KOPT-K1 (cell line): ENCODE results near the gene RPIA.
"Not testable (repeated sequence)": the region's sequence is repeated elsewhere in the genome, so short reads cannot be mapped to it uniquely, and the experiment has no call there.

Source experiments
- H3K27ac ChIP-seq: fragments of 200-600 bp; sonication (generic); 2 replicates; pipeline ENCODE4 v1.5.1; 2016; ENCODE audit warnings: antibody characterized with exemption, mild to moderate bottlenecking, low read depth, low read length; ENCODE audit not compliant: poor library complexity, severe bottlenecking
- H3K36me3 ChIP-seq: fragments of 200-600 bp; sonication (generic); 2 replicates; pipeline ENCODE4 v1.5.1; 2017; ENCODE audit warnings: antibody characterized with exemption, mild to moderate bottlenecking, low read length, moderate library complexity; ENCODE audit not compliant: insufficient read depth
- H3K9me3 ChIP-seq: fragments of 200-600 bp; sonication (generic); 2 replicates; pipeline ENCODE4 v1.5.1; 2017; ENCODE audit warnings: antibody characterized with exemption, low read length, mild to moderate bottlenecking; ENCODE audit not compliant: insufficient read depth, poor library complexity, severe bottlenecking

Gene RPIA

GRCh38 chr2:88764850-88765153, 73.3 kb downstream of the RPIA start:
- Histone ChIP-seq H3K36me3 (no peaks in the 10 kb centered on the region), H3K27ac (no peak overlapping the region), H3K9me3 (peaks cover 12% of the 10 kb centered on the region)

GRCh38 chr2:88765154-88765888, 73.8 kb downstream of the RPIA start:
- H3K9me3 ChIP-seq, result peaks cover 12% of the 10 kb centered on the region
- no peak overlapping the region for H3K27ac ChIP-seq
- H3K36me3 ChIP-seq, result no peaks in the 10 kb centered on the region

- peaks cover 12% of the 10 kb centered on the region for H3K9me3 ChIP-seq
- H3K36me3 ChIP-seq, H3K27ac ChIP-seq: not testable (repeated sequence)
Measured at GRCh38 chr2:88765889-88766481, 74.5 kb downstream of the RPIA start.

- Histone ChIP-seq H3K36me3 (no peaks in the 10 kb centered on the region), H3K27ac (no peak overlapping the region), H3K9me3 (peaks cover under 1% of the 10 kb centered on the region)
Measured at GRCh38 chr2:88770016-88770415, 78.5 kb downstream of the RPIA start.

GRCh38 chr2:88773233-88774028, 82.0 kb downstream of the RPIA start:
- H3K27ac ChIP-seq, H3K36me3 ChIP-seq, H3K9me3 ChIP-seq: not testable (repeated sequence)

- H3K27ac ChIP-seq, H3K36me3 ChIP-seq, H3K9me3 ChIP-seq: not testable (repeated sequence)
Measured at GRCh38 chr2:88789213-88789612, 97.7 kb downstream of the RPIA start.

- not testable (repeated sequence) for H3K36me3 ChIP-seq, H3K27ac ChIP-seq, H3K9me3 ChIP-seq
Measured at GRCh38 chr2:88795932-88796331, 104.5 kb downstream of the RPIA start.

GRCh38 chr2:88796523-88796922, 105.0 kb downstream of the RPIA start:
- not testable (repeated sequence) for H3K36me3 ChIP-seq, H3K9me3 ChIP-seq, H3K27ac ChIP-seq

GRCh38 chr2:88797164-88797563, 105.7 kb downstream of the RPIA start:
- not testable (repeated sequence) for H3K9me3 ChIP-seq, H3K27ac ChIP-seq, H3K36me3 ChIP-seq
